Fibroblast of lung (primary cell): ENCODE results near the gene RIF1. TPM values are rescaled to one million over a fixed set of nuclear protein-coding genes. Genes with fewer than 3 reads are reported as not detected.

Experiments used
- DNase-seq, 2 donors: peaks; one replicate each; pipeline versions ENCODE4 v3.0.0 to v3.0.0-alpha.2; 2010; ENCODE audit warnings: low read depth in 2 of 2
- H2AFZ ChIP-seq: 2 replicates; pipeline ENCODE4 v1.5.1; 2012; ENCODE audit warnings: low read length, control low read depth, inconsistent platforms
- H3K27ac ChIP-seq: 2 replicates; pipeline ENCODE4 v1.5.1; 2011; ENCODE audit warnings: low read length, control low read depth; ENCODE audit not compliant: insufficient read depth
- H3K27me3 ChIP-seq: 2 replicates; pipeline ENCODE4 v1.5.1; 2011; ENCODE audit warnings: mild to moderate bottlenecking, low read length; ENCODE audit not compliant: control insufficient read depth, insufficient read depth
- H3K36me3 ChIP-seq: 2 replicates; pipeline ENCODE4 v1.5.1; 2011; ENCODE audit warnings: low read length; ENCODE audit not compliant: control insufficient read depth, insufficient read depth
- H3K4me1 ChIP-seq: 2 replicates; pipeline ENCODE4 v1.5.1; 2011; ENCODE audit warnings: low read length; ENCODE audit not compliant: control insufficient read depth, insufficient read depth; ENCODE audit errors: extremely low read depth
- H3K4me2 ChIP-seq: 2 replicates; pipeline ENCODE4 v1.5.1; 2011; ENCODE audit warnings: low read length, control low read depth; ENCODE audit not compliant: insufficient read depth; ENCODE audit errors: extremely low read depth
- H3K4me3 ChIP-seq, 4 experiments: fragments of 200-600 bp in 1 of 4; sonication (generic) in 1 of 4; replicated peaks in 1 of 4; 2 replicates each; pipeline ENCODE4 v1.5.1; 2011 to 2016; ENCODE audit warnings: low read length in 4 of 4, low read depth in 3 of 4, mild to moderate bottlenecking in 3 of 4, control low read depth in 2 of 4, inconsistent platforms in 1 of 4, mixed read lengths in 1 of 4; ENCODE audit not compliant: insufficient read depth in 1 of 4; ENCODE audit errors: control extremely low read depth in 1 of 4
- H3K79me2 ChIP-seq: 2 replicates; pipeline ENCODE4 v1.5.1; 2012; ENCODE audit warnings: mild to moderate bottlenecking, low read length, inconsistent platforms; ENCODE audit not compliant: control insufficient read depth, insufficient read depth
- H3K9ac ChIP-seq: 2 replicates; pipeline ENCODE4 v1.5.1; 2011; ENCODE audit warnings: mild to moderate bottlenecking, low read length, control low read depth; ENCODE audit not compliant: insufficient read depth
- H3K9me3 ChIP-seq: 2 replicates; pipeline ENCODE4 v1.5.1; 2012; ENCODE audit warnings: low read depth, low read length; ENCODE audit not compliant: control insufficient read depth, insufficient read depth
- H4K20me1 ChIP-seq: 2 replicates; pipeline ENCODE4 v1.5.1; 2011; ENCODE audit warnings: low read length; ENCODE audit not compliant: control insufficient read depth, insufficient read depth; ENCODE audit errors: extremely low read depth
- CTCF ChIP-seq, 2 donors: IDR thresholded peaks in 1 of 2; conservative IDR thresholded peaks in 1 of 2; 1 replicate in 1 of 2; 2 replicates in 1 of 2; pipeline ENCODE4 v1.5.1; 2011 to 2012; ENCODE audit warnings: low read length in 2 of 2, control low read depth in 1 of 2, inconsistent platforms in 1 of 2, low read depth in 1 of 2, mild to moderate bottlenecking in 1 of 2
- EZH2 ChIP-seq: IDR thresholded peaks from 2 replicates; pipeline ENCODE4 v1.5.1; 2012; ENCODE audit warnings: low read length, control low read depth, mild to moderate bottlenecking; ENCODE audit errors: missing control alignments
- polyA plus RNA-seq, 2 donors: library from polyadenylated mRNA; depleted of rRNA in 1 of 2; stranded (reverse) in 1 of 2; unstranded in 1 of 2; fragments of >200 nt; gene quantifications; 2 replicates each; pipeline ENCODE4 v1.2.1, GENCODE V29; 2011 to 2012; ENCODE audit warnings: missing spikeins in 1 of 2
- total RNA-seq: library from RNA; depleted of rRNA; stranded (reverse); fragments of >200 nt; gene quantifications from 2 replicates; pipeline ENCODE4 v1.2.1, GENCODE V29; 2014

Gene RIF1
- total and polyA plus RNA-seq, 2 donors (not counting 1 experiment from before 2014, with no cell fraction given): 14.8 to 36.5 TPM

DNA sequence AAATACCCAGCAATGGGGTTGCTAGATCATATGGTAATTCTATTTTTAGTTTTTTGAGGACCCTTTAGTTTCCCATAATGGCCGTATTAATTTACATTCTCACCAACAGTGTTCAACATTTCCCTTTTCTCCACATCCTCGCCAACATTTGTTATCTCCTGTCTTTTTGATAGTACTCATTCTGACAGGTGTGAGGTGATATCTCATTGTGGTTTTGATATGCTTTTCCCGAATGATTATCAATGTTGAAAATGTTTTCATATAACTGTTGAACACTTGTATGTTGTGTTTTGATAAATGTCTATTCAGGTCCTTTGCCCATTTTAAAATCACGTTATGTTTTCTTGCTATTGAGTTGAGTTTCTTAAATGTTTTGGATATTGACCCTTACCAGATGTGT, 5.8 kb upstream of the RIF1 start:
- no peaks in the 10 kb centered on the region for H4K20me1 ChIP-seq
- no peaks in the 10 kb centered on the region for H3K4me1 ChIP-seq
- H3K9ac ChIP-seq: no peak overlapping the region
- H3K27ac ChIP-seq: no peak overlapping the region
- H3K4me2 ChIP-seq: no peak overlapping the region
- no peak overlapping the region for H2AFZ ChIP-seq
- no peaks in the 10 kb centered on the region for H3K36me3 ChIP-seq
- DNase-seq: no peak
- no peaks in the 10 kb centered on the region for H3K79me2 ChIP-seq
- no peaks in the 10 kb centered on the region for H3K27me3 ChIP-seq
- H3K9me3 ChIP-seq: no peaks in the 10 kb centered on the region
- H3K4me3 ChIP-seq: no peak overlapping the region
- TF ChIP-seq CTCF (conservative IDR thresholded peaks at IDR 0.05 in 1 of 2, IDR thresholded peaks at IDR 0.05 in 1 of 2; ENCODE audit: low read depth in 1 of 2, low read length in 2 of 2) (no peak), EZH2 (no peak)

DNA sequence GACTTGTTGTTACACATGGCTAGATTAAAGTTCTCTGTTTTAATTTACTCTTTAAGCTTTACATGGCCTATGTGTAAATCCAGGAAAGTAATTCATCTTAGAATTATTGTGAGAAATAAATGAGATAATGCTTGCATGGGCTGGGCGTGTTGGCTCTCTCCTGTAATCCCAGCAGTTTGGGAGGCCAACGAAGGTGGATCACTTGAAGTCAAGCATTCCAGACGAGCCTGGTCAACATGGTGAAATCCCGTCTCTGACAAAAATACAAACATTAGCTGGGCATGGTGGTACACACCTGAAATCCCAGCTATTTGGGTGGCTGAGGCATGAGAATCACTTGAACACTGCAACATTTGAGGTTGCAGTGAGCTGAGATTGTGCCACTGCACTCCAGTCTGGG, 4.3 kb upstream of the RIF1 start:
- Histone ChIP-seq H3K9ac (no peak overlapping the region), H3K4me3 (no peak overlapping the region), H3K4me2 (no peak overlapping the region), H3K36me3 (no peaks in the 10 kb centered on the region), H3K27ac (no peak overlapping the region), H3K79me2 (peaks cover 5% of the 10 kb centered on the region), H3K27me3 (no peaks in the 10 kb centered on the region), H3K4me1 (no peaks in the 10 kb centered on the region), H2AFZ (no peak overlapping the region), H3K9me3 (no peaks in the 10 kb centered on the region), H4K20me1 (no peaks in the 10 kb centered on the region)
- DNase-seq: no peak
- TF ChIP-seq EZH2 (no peak), CTCF (conservative IDR thresholded peaks at IDR 0.05 in 1 of 2, IDR thresholded peaks at IDR 0.05 in 1 of 2; ENCODE audit: low read depth in 1 of 2, low read length in 2 of 2) (no peak)

DNA sequence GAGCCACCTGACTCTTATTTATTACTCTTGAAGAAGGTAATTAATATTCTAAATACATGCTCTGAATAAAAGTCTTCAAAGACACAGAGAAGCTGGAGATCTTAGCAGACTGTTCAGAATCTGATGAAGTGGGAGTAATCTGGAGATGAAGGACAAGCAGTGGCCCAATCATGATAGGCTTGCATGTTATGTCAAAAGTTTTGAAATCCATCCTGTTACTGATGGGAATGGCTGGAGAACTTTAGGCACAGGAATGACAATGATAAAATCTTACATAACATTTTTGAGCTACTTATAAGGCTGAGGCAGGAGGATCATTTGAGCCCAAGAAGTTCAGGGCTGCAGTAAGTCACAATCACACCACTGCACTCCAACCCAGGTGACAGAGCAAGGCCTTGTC, 2.4 kb upstream of the RIF1 start:
- TF ChIP-seq EZH2 (no peak), CTCF (conservative IDR thresholded peaks at IDR 0.05 in 1 of 2, IDR thresholded peaks at IDR 0.05 in 1 of 2; ENCODE audit: low read depth in 1 of 2, low read length in 2 of 2) (no peak)
- Histone ChIP-seq H3K4me3 (no peak overlapping the region), H2AFZ (no peak overlapping the region), H3K9me3 (no peaks in the 10 kb centered on the region), H3K4me1 (no peaks in the 10 kb centered on the region), H3K4me2 (no peak overlapping the region), H3K27me3 (no peaks in the 10 kb centered on the region), H4K20me1 (no peaks in the 10 kb centered on the region), H3K27ac (no peak overlapping the region), H3K79me2 (peaks cover 23% of the 10 kb centered on the region), H3K36me3 (peaks cover 3% of the 10 kb centered on the region), H3K9ac (no peak overlapping the region)
- DNase-seq: no peak
